Activated CD4-positive, alpha-beta T cell treated with anti-CD3 and anti-CD28 coated beads for 48 hours (primary cell): Measurements from ENCODE around the gene ITGAE.
"Not testable (repeated sequence)": the region's sequence is repeated elsewhere in the genome, so short reads cannot be mapped to it uniquely, and the experiment has no call there.

Experiments used
- DNase-seq: peaks from one replicate; pipeline ENCODE4 v3.0.0-alpha.2; 2020

Gene ITGAE

GRCh38 chr17:3724378-3725077, 76.5 kb downstream of the ITGAE start:
- DNase-seq = no peak

- DNase-seq = peak; percentile 96
Measured at GRCh38 chr17:3723556-3724377, 77.2 kb downstream of the ITGAE start, which contains the start of gene HASPIN. HASPIN (plus strand) TSS chr17:3723903; CDS start chr17:3723936, 33 bp downstream.

GRCh38 chr17:3723188-3723555, 77.8 kb downstream of the ITGAE start:
- DNase-seq = no peak

GRCh38 chr17:3722716-3723115, 78.3 kb downstream of the ITGAE start:
- DNase-seq = no peak

GRCh38 chr17:3719265-3719664, 81.7 kb downstream of the ITGAE start:
- no peak for DNase-seq

- DNase-seq = no peak
Measured at GRCh38 chr17:3718201-3718600, 82.8 kb downstream of the ITGAE start.

- DNase-seq = no peak
Measured at GRCh38 chr17:3715296-3715695, 85.7 kb downstream of the ITGAE start.

- peak; percentile 60 for DNase-seq
Measured at GRCh38 chr17:3712811-3713463, 88.1 kb downstream of the ITGAE start.

GRCh38 chr17:3710951-3711383, 90.0 kb downstream of the ITGAE start:
- peak; percentile 79 for DNase-seq

- DNase-seq = no peak
Measured at GRCh38 chr17:3708366-3708765, 92.6 kb downstream of the ITGAE start.

GRCh38 chr17:3705718-3705984, 95.3 kb downstream of the ITGAE start:
- DNase-seq = not testable (repeated sequence)

GRCh38 chr17:3704931-3705717, 95.9 kb downstream of the ITGAE start:
- DNase-seq = no peak

- not testable (repeated sequence) for DNase-seq
Measured at GRCh38 chr17:3702041-3702539, 98.9 kb downstream of the ITGAE start.

GRCh38 chr17:3699951-3700350, 101.0 kb downstream of the ITGAE start:
- no peak for DNase-seq

GRCh38 chr17:3698139-3698538, 102.8 kb downstream of the ITGAE start:
- DNase-seq = no peak

- no peak for DNase-seq
Measured at GRCh38 chr17:3697103-3697476, 103.9 kb downstream of the ITGAE start.

- peak; percentile 49 for DNase-seq
Measured at GRCh38 chr17:3695723-3696411, 105.1 kb downstream of the ITGAE start, which contains the start of gene P2RX5. P2RX5 (minus strand) TSS chr17:3696155; CDS start chr17:3696005, 150 bp downstream.

- no peak for DNase-seq
Measured at GRCh38 chr17:3695129-3695722, 105.8 kb downstream of the ITGAE start.

- peak; percentile 59 for DNase-seq
Measured at GRCh38 chr17:3693829-3694231, 107.2 kb downstream of the ITGAE start.

GRCh38 chr17:3693141-3693540, 107.8 kb downstream of the ITGAE start:
- DNase-seq = no peak

- no peak for DNase-seq
Measured at GRCh38 chr17:3692346-3692745, 108.6 kb downstream of the ITGAE start.

GRCh38 chr17:3691617-3692067, 109.3 kb downstream of the ITGAE start:
- no peak for DNase-seq
